GM21737 (cell line): ENCODE data around the gene KCNJ18.
"Not testable (repeated sequence)": the region's sequence is repeated elsewhere in the genome, so short reads cannot be mapped to it uniquely, and the experiment has no call there.

Source experiments
- ATAC-seq: cut with Tn5 transposase; IDR thresholded peaks from one replicate; pipeline ENCODE4 v1.9.1; 2021; ENCODE audit warnings: mild to moderate bottlenecking, moderate library complexity; ENCODE audit not compliant: unreplicated experiment

The KCNJ18 gene

GRCh38 chr17:21670361-21671155 is 21.8 kb upstream of the KCNJ18 start:
- not testable (repeated sequence) for ATAC-seq

DNA sequence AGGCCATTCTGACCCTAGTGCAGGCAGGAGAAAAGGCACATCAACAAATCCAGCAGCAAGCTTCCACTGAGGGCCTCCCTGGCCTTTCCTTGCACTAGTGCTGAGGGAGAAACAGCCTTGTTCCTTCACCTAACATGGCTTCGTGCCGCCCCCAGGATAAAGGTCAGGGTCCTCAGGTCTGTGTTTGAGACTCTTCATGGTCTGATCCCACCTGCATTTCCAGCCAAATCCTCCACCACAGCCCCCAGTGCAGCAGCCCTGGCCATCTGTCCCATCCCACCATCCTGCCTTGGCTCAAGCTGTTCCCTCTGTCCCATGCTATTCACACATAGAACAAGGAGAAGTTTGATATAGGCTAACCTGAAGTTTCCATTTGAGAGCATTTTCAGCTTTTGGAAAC is 20.9 kb upstream of the KCNJ18 start:
- not testable (repeated sequence) for ATAC-seq

- ATAC-seq = not testable (repeated sequence)
Observed at GRCh38 chr17:21671871-21672270, 20.5 kb upstream of the KCNJ18 start.

DNA sequence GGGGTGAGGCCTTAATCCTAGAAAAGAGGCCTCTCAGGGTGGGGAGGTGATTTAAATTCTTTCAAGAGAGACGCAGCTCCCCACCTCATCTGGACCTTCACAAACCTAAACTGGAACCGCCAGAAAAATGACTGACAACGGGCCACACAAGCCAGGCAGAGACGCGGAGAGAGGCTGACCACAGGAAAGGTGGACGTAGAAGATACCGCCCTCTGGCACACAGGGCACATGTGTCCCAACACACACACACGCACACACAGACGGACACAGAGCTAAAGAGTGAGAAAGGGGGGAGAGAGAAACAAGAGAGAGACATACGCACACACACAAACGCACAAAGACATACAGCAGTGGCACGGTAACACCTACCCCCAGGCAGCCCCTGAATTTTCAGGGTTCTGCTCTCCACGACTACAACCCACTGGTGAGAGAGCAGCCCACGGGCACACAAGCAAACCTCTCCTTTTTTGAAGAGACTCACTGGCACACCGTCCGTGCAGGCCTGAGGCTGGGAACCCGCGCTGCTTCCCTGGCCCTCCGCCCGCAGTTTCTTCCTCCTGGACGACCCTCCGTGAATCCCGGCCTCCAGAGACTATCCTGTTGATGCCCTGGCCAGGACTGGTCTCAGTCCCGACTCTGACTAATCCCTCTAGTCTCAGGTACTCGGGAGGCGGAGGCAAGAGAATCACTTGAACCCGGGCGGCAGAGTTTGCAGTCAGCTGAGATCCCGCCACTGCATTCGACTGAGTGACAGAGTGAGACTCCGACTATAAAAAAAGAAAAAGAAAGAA is 18.7 kb upstream of the KCNJ18 start:
- ATAC-seq = not testable (repeated sequence)

DNA sequence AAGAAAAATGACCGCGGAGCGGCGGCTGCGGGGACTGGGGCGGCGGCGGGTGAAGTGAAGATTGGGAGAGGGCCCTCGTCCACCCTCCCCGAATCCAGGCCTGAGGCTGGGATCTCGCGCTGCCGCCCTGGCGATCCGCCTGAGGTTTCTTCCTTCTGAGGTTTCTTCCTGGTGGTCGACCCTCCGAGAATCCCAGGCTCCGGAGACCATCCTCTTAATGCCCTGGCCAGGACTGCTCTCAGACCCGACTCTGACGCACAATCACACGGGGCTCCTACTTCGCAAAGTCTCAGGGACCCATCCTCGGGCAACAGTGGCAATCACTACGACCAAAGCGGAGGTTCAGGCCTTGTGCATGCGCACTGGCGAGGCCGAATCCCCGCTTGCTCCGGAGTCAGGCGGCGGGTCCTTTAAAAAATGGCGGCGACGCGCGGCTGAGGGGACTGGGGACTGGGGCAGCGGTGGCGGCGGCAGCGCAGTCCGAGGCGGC is 18.0 kb upstream of the KCNJ18 start:
- no peak for ATAC-seq

DNA sequence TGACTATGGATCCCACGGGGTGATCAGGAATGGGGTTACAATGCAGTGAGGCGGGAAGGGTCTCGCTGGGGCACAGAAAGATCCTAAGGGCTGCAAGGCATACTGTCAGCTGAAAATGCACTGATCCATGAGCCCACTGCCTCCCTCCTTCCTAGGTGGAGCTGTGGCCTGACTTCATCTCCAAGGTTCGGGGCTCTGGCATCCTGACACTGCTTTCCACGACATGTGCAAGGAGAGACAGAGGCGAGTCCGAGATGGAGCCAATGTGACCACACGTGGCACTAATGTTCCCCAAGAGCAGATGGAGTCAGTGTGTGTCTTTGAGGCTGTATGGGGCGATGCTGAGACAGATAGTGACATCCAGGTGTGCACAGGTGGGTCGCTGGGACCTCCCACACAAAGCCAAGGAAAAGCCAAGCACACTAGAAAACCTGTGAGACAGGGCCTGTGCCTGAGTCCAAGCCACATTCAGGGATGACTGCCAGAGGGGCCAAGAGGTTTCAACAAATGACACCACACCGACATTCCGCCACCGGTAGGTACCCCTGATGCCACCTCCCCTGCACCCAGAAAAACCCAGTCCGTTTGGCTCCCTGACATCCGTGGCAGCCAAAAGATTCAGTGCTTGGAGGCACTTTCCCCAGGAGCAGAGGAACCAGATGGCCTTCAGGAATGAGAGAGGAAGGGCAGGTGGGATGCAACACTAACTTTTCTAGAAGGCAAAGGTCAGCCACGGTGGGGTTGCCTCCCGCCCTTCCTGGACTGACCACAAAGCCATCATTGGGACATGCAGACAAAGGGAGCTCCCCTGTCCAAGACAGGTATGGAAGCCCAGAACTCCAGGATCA is 17.2 kb upstream of the KCNJ18 start:
- ATAC-seq = not testable (repeated sequence)

DNA sequence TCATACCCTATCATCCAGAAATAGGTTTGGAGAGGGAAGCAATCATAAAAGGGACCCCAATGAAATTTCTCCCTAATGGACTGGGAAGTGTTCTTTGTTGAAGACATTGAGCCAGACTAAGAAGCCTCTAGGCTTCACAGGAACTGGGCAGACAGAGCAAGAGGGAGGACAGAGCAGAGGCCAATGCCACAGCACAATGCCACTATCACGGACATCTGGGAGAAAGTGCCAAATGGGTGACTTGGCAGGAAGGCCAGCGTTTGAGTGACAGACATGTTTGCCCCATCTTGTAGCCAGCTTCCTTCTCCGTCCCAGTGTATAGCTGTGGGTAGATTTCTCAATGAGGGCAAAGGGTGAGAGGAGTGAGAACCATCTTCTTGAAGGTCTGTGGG is 16.6 kb upstream of the KCNJ18 start:
- ATAC-seq = not testable (repeated sequence)

GRCh38 chr17:21676281-21677111 is 15.8 kb upstream of the KCNJ18 start:
- no peak for ATAC-seq

DNA sequence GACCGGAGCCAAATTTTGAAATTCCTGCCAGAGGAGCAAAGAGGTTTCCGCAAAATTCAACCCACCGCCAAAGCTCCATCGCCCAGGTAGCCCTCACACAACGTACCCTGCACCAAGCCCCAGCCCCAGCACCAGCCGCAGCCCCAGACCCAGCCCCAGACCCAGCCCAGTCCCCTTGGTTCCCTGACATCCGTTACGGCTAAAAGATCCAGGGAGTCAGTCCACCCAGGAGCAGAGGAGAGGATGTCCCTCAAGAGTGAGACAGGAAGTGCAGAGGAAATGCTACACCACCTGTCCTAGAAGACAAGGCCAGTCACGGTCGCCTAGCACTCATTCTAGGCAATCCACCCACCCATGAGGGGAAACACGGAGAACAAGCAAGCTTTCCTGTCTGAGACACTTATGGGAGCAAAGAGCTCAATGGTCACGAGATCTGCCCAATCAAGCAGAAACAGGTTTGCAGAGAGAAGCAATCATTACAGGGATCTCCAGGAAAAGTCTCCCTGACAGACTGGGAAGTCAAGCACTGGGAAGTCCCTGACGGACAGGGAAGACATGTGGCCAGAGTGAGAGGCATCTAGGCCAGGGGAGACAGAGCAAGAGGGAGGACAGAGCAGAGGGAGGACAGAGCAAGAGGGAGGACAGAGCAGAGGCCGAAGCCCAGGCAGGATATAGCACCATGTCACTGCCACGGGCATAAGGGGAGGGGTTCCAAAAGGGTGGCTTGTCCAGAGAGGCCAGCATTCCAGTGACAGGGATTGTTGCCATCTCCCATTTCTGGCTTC is 15.0 kb upstream of the KCNJ18 start:
- no peak for ATAC-seq

DNA sequence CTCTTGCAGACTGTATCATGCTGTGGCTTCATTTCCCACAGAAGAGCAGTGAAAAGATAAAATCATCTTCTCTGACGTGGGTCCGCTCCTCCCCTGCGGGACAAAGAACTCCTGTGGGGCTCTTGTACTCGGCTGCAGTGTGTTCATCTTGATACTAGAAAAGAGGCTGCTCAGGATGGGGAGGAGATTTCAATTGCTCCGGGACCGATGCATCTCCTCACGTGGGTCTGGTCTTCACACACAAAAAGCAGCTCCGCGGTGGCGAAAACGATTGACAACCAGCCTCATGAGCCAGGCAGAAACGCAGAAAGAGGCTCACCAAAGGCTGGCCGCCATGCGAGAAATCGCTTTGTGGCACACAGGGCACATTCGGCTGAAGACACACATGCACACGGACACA is 14.4 kb upstream of the KCNJ18 start:
- no peak for ATAC-seq

DNA sequence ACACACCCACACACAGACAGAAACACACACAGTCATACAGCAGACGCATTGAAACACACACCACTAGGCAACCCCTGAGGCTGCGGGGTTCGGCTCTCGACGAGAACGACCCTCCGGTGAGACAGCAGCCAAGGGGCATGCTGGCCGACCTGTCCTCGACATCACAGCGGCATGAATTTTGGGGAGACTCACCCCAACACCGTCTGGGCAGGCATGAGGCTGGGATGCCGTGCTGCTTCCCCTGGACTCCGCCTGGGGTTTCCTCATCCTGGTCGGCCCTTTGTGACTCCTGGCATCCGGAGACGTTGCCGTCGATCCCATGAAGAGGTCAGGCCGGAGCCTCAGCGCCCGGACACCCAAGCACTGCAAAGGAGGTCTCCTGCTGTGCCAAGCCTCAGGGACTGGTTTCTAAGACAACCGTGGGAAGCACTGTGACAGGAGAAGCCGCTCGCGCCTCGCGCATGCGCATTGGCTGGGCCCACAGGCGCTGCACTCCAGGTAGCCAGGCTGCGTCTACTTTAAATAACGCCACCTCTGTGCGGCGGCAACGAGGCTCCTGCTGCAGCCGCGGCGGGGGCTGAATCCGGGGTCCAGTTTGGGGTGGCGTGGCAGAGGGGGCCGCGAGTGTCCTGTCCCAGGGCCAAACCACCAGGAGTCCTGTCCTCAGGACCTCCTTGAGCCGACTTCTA is 13.8 kb upstream of the KCNJ18 start:
- ATAC-seq = no peak

- no peak for ATAC-seq
Observed at GRCh38 chr17:21679256-21680146, 12.8 kb upstream of the KCNJ18 start.

DNA sequence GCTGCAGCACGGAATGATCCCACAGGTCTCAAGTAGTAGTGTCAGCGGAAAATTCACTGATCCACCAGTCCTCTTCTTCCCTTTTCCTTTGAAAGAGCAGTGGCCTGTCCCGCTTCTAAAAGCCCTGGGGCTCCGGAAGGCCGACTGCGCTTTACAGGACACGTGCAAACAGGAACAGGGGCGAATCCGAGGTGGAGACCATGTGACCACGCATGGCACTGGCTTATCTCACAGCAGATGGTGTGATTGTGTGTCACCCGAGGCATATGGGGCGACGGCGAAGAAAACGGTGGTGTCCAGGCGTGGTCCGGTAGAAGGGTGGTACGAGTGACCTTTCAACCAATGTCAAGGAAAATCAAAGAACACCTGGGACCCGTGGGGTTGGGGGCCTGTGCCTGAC is 12.0 kb upstream of the KCNJ18 start:
- ATAC-seq = no peak

DNA sequence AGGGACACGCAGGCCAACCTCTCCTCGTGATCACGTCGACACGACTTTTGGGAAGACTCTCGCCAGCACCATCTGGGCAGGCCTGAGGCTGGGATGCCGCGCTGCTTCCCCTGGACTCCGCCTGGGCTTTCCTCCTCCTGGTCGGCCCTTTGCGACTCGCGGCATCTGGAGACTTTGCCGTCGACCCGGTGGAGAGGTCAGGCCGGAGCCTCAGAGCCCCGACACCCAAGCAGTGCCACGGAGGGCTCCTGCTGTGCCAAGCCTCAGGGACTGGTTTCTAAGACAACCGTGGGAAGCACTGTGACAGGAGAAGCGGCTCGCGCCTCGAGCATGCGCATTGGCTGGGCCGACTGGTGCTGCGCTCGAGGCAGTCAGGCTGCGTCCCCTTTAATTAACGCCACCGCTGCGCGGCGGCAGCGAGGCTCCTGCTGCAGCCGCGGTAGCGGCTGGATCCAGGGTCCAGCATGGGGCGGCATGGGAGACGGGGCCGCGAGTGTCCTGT is 11.4 kb upstream of the KCNJ18 start:
- not testable (repeated sequence) for ATAC-seq

DNA sequence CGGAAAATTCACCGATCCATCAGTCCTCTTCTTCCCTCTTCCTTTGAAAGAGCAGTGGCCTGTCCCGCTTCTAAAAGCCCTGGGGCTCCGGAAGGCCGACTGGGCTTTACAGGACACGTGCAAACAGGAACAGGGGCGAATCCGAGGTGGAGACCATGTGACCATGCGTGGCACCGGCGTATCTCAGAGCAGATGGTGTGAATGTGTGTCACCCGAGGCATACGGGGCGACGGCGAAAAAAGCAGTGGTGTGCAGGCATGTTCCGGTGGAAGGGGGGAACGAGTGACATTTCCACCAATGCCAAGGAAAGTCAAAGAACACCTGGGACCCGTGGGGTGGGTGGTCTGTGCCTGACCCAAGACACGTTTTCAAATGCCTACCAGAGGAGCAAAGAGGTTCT is 10.7 kb upstream of the KCNJ18 start:
- not testable (repeated sequence) for ATAC-seq

DNA sequence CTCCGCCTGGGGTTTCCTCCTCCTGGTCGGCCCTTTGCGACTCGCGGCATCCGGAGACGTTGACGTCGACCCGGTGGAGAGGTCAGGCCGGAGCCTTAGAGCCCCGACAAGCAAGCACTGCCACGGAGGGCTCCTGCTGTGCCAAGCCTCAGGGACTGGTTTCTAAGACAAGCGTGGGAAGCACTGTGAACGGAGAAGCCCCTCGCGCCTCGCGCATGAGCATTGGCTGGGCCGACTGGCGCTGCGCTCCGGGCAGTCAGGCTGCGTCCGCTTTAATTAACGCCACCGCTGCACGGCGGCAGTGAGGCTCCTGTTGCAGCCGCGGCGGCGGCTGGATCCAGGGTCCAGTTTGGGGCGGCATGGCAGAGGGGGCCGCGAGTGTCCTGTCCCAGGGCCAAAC is 10.2 kb upstream of the KCNJ18 start:
- ATAC-seq = not testable (repeated sequence)

DNA sequence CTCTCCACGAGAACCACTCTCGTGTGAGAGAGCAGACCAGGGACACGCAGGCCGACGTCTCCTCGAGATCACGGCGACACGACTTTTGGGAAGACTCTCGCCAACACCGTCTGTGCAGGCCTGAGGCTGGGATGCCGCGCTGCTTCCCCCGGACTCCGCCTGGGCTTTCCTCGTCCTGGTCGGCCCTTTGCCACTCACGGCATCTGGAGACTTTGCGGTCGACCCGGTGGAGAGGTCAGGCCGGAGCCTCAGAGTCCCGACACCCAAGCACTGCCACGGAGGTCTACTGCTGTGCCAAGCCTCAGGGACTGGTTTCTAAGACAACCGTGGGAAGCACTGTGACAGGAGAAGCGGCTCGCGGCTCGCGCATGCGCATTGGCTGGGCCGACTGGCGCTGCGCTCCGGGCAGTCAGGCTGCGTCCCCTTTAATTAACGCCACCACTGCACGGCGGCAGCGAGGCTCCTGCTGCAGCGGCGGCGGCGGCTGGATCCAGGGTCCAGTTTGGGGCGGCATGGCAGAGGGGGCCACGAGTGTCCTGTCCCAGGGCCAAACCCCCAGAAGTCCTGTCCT is 9.1 kb upstream of the KCNJ18 start:
- not testable (repeated sequence) for ATAC-seq
